Brain microvascular endothelial cell (primary cell): ENCODE data around the gene NCMAP.
"Not testable (repeated sequence)": the region's sequence is repeated elsewhere in the genome, so short reads cannot be mapped to it uniquely, and the experiment has no call there.

Experiments used
- DNase-seq: peaks from one replicate; pipeline ENCODE4 v3.0.0-alpha.2; 2020
- H3K27ac ChIP-seq: fragments of 250-450 bp; sonication (Bioruptor Pico); 2 replicates; pipeline ENCODE4 v1.5.1; 2020; ENCODE audit warnings: mild to moderate bottlenecking, moderate library complexity
- H3K27me3 ChIP-seq: fragments of 250-450 bp; sonication (Bioruptor Pico); replicated peaks from 2 replicates; pipeline ENCODE4 v1.5.1; 2020; ENCODE audit warnings: mild to moderate bottlenecking
- H3K36me3 ChIP-seq: fragments of 250-450 bp; sonication (Bioruptor Pico); replicated peaks from 2 replicates; pipeline ENCODE4 v1.5.1; 2020; ENCODE audit warnings: mild to moderate bottlenecking
- H3K4me3 ChIP-seq: 2 replicates; pipeline ENCODE4 v1.5.1; 2011; ENCODE audit warnings: low read depth, mild to moderate bottlenecking, control low read depth, low read length, moderate library complexity
- in situ Hi-C: cut with HindIII; loops from 2 replicates; pipeline ENCODE4 v1.10.0; 2017; ENCODE audit warnings: low sequenced_read_pairs, low pct_ligation_motif_present
- TF ChIP-seq, protein P1 (sequence below): IDR thresholded peaks from 2 replicates; pipeline ENCODE4 v1.5.1; 2011; ENCODE audit warnings: low read depth, mild to moderate bottlenecking, moderate library complexity, low read length, control low read depth, inconsistent platforms; ENCODE audit errors: missing control alignments

Gene NCMAP

DNA sequence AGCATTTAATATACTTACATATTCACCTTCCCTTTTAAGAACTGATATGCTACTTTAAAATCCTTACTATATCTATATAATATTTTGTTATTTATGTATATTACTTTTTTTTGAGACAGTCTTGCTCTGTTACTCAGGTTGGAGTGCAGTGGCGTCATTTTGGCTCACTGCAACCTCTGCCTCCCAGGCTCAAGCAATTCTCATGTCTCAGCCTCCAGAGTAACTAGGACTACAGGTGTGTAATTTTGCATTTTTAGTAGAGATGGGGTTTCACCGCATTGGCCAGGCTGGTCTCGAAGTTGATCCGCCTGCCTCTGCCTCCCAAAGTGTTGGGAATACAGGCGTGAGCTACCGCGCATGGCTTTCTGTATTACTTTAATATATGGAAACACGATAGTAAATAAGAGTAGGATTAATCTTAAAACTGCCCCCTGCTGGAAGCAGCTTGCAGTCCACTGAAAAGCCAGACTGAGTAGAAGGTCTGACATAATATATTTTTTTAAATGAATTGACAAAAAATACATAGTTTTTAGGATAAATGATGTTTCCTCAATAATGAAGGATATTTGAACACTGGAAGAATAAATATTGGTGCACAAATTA is 28.8 kb upstream of the NCMAP start:
- Histone ChIP-seq H3K4me3 (no peak overlapping the region), H3K36me3 (no peaks in the 10 kb centered on the region), H3K27ac (no peak overlapping the region), H3K27me3 (no peaks in the 10 kb centered on the region)
- in situ Hi-C loops = no loop called here
- TF ChIP-seq, protein P1, sequence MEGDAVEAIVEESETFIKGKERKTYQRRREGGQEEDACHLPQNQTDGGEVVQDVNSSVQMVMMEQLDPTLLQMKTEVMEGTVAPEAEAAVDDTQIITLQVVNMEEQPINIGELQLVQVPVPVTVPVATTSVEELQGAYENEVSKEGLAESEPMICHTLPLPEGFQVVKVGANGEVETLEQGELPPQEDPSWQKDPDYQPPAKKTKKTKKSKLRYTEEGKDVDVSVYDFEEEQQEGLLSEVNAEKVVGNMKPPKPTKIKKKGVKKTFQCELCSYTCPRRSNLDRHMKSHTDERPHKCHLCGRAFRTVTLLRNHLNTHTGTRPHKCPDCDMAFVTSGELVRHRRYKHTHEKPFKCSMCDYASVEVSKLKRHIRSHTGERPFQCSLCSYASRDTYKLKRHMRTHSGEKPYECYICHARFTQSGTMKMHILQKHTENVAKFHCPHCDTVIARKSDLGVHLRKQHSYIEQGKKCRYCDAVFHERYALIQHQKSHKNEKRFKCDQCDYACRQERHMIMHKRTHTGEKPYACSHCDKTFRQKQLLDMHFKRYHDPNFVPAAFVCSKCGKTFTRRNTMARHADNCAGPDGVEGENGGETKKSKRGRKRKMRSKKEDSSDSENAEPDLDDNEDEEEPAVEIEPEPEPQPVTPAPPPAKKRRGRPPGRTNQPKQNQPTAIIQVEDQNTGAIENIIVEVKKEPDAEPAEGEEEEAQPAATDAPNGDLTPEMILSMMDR = peak; percentile 73
- peak; percentile 33 for DNase-seq

DNA sequence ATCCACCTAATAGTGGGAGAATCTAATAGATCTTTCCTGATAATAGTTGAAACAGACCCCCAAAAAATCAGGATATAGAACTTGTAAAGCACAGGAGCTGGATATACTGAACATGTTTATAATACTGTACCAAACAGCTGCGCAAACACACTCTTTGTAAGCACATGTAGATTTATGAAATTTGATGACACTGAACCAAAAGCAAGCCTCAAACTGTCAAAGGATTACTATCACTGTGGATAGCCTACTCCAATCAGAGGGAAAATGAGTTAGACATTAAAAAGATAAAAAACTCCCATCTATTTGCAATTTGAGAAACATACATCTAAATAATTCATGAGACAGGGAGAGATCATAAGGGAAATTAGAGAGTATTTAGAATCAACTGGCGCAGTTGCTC is 27.1 kb upstream of the NCMAP start:
- in situ Hi-C loops = no loop called here
- Histone ChIP-seq H3K36me3 (no peaks in the 10 kb centered on the region), H3K27ac (no peak overlapping the region), H3K4me3 (no peak overlapping the region), H3K27me3 (no peaks in the 10 kb centered on the region)
- no peak for DNase-seq
- TF ChIP-seq, protein P1 = no peak

DNA sequence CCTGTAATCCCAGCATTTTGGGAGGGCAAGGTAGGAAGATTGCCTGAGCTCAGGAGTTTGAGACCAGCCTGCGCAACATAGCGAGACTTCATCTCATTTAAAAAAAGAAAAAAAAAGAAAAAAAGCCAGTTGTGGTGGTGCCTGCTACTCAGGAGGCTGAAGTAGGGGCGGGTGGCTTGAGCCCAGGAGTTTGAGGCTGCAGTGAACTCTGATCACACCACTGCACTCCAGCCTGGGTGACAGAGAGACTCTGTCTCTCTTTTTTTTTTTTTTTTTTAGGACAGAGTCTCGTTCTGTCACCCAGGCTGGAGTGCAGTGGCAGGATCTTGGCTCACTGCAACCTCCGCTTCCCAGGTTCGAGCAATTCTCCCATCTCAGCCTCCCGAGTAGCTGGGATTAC is 26.6 kb upstream of the NCMAP start:
- H3K27me3 ChIP-seq, H3K4me3 ChIP-seq, H3K36me3 ChIP-seq, DNase-seq, in situ Hi-C loops, H3K27ac ChIP-seq: not testable (repeated sequence)

DNA sequence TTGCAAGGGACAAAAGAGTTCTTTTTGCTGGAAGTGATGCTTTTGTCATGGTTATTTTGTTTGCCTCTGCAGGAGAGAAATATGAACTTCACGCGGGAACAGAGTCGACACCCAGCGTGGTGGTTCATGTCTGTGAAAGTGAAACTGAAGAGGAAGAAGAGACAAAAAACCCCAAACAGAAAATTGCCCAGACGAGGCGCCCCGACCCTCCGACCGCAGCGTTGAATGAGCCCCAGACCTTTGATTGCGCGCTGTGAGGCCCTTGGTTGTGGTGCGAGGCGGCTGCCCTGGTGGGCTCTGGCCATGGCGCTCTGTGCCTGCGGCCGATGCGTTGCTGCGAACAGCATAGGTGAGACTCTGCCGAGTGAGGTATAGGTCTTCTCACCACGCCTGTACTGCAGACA is 20.9 kb upstream of the NCMAP start:
- H3K27me3 ChIP-seq = no peaks in the 10 kb centered on the region
- H3K27ac ChIP-seq = no peak overlapping the region
- in situ Hi-C loops = no loop called here
- DNase-seq = no peak
- TF ChIP-seq, protein P1 = no peak
- H3K4me3 ChIP-seq = no peak overlapping the region
- peaks cover 3% of the 10 kb centered on the region for H3K36me3 ChIP-seq

DNA sequence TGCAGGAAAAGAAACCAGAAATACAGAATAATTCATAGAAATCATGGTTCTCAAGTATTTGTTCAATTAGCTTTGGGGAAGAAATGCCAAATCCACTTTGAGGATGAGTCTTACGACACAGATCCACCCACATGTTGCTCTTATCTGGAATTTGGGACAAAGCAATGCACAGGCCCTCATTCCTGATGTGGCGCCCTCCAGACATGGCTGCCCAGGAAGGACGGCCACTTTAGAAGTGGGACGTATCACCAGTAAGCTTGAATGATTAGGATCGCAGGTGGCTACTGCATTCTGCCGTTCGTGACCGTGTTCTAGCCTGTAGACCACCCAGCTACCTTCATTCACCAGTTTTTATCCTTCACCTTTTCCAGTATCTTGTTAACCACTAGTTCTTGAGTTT is 20.1 kb upstream of the NCMAP start:
- Histone ChIP-seq H3K36me3 (peaks cover 3% of the 10 kb centered on the region), H3K27ac (no peak overlapping the region)

DNA sequence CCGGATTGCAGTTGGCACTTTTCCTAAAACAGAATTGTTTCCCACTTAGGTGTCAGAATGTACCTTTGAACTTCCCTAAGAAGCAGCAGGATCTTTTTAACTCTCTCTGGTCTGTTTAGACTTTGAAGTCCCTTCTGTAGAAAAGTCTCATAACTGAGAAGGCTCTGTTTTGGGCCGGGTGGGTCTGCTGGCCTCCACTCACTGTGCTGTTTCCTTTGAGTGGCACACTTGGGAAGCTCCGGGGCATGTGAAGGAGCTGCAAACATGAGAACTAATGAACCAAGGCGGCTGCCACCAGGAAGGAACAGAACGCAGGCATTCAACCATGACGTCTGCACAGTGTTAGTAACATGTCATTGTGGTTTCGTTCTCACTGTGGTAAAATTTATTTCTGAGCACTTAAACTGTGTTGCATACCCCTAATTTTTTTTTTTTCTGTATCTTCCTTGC is 19.5 kb upstream of the NCMAP start:
- in situ Hi-C loops = no loop called here
- DNase-seq = no peak
- no peaks in the 10 kb centered on the region for H3K27me3 ChIP-seq
- H3K4me3 ChIP-seq = no peak overlapping the region
- peaks cover 3% of the 10 kb centered on the region for H3K36me3 ChIP-seq
- H3K27ac ChIP-seq = no peak overlapping the region
- TF ChIP-seq, protein P1 = no peak

More for the DNA sequence above, 20.1 kb upstream of the NCMAP start:
- DNase-seq = no peak
- in situ Hi-C loops = no loop called here
- no peaks in the 10 kb centered on the region for H3K27me3 ChIP-seq
- H3K4me3 ChIP-seq = no peak overlapping the region
- TF ChIP-seq, protein P1 = no peak
